ENCODE results near the gene TECPR1.

TECPR1 gene

DNA sequence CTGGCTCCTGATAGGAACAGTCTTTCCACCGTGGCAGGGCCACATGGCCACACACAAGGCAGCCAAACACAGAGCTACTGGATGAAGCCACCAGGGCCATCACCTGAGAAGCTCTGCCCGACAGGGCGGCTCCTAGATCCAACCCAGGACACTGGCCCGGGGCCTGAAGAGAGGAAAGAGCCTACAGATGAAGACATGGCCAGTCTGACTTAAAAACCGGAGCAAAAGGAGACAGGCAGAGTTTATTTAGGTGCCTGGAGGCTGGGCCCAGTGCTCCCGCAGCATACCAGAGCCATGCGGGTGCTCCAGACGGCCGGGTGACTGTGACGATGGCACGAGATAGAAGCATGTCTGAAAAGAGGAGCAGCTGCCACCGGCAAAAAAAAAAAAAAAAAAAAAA lies 3.9 kb downstream of the TECPR1 start:
- no peak for DNase-seq

DNA sequence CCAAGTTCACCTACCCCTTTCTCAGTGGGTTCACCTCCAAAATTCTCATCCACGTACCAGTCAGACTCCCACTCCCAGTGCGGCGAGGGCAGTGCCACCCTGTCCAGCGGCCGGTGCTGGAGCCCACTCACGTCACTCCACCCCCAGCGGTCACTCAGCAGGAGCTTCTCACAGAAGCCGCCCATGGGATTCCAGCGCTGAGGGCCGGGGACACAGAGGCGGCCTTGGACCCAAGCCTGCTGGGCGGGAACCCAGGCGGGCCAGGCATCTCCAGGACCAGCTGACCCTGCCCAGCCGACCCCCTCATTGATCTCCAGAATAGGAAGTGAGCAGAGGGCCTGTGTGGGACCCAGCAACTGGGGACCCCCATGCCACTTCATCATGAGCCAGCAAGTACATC lies 7.2 kb downstream of the TECPR1 start:
- DNase-seq, result no peak

DNA sequence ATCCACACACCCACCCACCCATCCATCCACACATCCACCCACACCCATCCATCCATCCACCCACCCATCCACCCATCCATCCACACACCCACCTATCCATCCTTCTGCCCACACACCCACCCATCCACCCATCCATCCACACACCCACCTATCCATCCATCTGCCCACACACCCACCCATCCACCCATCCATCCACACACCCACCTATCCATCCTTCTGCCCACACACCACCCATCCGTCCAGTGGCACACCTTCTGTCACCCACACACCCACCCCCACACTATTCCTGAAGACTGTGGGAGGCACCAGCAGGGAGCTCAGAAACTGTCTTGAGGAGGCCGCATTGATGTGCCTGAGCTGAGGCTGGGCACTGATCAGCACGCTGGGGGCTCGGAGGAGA lies 9.1 kb downstream of the TECPR1 start:
- DNase-seq, result no peak

DNA sequence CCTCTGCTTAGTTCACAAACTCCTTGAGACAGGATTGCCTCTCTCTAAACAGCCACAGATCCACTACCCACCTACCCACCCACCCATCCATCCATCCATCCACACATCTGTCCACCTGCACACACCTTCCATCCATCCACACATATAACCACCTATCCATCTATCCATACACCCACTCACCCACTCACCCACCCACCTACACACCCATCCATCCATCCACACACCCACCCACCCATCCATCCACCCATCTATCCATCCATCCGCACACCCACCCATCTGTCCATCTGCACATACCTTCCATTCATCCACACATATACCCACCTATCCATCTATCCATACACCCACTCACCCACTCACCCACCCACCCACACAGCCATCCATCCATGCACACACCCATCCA lies 9.7 kb downstream of the TECPR1 start:
- no peak for DNase-seq

DNA sequence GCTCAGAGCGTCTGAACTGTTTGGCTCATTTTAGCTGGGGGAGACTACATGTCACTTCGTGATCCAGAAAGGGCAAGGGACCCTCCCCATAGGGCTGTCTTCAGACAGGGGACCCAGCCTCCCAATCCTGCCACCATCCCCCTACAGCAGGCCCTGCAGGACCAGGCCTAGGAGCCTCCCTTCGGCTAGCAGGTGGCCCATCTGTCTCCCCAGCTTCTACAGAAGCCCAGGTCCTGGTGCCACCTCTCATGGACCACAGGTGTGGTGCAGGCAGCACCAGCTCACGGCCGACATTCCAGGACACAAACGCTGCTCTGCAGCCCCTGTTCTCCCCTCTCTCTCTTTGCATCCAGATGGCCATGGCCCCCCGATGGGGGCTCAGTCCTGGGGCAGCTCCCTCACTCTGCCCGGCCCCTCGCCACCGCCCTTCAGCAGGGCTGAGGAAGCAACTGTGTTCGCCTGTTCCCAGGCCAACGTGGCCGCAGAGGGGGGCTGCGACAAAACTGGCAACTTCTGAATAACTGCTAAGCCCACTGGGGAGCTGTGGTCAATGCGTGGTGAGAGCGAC lies 10.3 kb downstream of the TECPR1 start:
- DNase-seq, result no peak

DNA sequence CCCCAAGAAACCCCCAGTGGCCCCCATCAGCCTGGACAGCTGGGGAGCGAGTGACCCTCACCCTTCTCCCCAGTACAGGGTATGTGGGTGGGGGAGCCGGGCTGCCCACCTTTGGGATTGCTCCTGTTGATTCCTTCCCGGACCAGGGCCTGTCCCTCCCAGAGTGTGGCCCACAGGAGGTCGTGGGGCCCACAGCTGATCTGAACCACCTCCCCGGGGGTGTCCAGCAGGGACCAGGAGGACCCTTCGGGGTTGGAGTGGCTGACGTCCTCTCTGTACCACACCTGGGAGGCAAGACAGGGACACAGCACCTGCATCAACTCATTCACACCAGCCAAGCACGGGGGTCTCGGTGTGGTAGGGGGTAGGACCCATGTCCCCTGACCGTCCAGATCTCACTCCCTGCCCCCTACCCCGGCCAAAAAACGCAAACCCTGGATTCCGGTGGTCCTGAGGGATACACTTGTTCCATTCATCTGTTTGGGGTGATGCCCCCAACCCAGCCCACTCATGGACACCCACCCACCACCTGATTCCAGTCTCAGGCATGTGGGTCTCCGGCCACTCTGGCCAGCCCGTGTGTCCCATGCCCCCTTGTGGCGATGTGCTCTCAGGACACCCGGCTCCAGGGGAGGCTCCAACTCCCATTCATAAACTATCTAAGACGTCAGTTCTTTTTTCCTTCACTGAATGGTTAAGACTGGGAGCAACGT lies 10.9 kb downstream of the TECPR1 start:
- no peak for DNase-seq

DNA sequence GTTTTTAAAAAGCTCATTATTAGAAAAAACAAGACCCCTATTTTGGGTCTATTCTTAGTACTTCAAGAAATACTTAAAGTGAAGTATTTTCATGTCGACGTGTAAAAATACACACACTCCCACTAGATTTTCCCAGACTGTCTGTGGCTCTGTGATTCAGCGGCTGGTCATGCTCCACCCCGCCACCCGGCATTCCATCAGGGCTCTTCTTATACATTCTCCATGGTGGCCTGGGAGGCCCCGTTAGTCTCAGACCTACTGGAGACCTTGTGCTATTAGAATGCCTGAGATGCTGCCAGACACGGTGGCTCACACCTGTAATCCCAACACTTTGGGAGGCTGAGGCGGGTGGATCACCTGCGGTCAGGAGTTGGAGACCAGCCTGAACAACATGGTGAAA lies 13.1 kb downstream of the TECPR1 start:
- no peak for DNase-seq

DNA sequence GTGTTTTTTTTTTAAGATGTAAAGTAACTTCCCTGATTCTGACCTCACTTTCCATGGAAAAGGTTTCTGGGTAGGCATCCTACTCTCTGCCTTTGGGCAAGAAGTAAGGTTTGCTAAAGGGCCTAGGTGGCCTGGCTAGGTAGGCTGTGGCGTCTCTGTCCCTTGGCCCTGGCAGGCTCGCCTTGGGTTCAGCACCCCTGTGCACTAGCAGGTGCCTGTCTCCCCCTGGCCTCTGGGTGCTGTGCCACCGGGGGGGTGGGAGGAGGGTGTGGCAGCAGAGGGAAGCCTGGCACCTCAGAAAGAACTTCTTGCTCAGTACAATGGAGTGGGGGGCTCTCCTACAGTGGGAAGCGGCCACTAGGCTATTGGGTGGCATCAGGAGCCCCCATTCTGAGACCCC lies 14.0 kb downstream of the TECPR1 start:
- DNase-seq, result no peak

DNA sequence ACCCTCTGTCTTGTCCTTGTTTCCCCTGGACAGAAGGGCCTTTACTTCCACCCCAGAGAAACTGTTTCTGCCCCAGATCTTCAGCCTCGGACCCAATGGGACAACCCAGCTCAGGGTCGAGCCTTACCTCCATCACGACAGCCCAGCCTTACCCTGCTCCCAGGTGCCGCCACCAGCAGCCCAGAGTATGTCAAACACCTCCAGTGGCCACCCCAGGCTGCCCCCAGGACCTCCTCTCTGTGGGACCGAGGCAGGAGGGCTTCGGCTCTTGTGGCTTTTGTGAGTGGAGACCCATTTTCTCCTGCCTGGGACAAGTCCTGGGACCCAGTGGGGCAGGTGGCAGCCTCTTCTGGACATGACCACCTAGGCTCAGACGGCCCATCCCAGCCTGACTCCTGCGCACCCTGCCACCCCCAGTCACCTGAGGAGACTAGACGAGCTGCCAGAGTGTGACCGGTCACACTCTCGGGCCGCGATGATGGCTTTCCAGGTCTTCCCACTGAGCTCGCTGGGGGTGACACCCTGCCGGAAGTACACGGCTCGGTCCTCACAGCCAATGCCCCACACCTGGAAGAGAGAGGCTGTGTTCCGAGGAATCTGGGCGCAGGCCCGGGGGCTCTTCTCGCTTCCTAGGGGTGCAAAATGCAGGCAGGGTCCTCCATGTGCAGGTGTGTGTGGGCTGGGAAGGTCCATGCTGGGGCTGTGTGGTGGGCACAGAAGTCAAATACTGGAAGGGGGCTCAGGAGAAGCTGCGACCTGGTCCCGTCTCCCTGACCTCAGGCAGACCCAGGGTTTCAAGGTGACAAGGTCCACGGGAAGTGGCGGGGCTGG lies 15.5 kb downstream of the TECPR1 start:
- no peak for DNase-seq

DNA sequence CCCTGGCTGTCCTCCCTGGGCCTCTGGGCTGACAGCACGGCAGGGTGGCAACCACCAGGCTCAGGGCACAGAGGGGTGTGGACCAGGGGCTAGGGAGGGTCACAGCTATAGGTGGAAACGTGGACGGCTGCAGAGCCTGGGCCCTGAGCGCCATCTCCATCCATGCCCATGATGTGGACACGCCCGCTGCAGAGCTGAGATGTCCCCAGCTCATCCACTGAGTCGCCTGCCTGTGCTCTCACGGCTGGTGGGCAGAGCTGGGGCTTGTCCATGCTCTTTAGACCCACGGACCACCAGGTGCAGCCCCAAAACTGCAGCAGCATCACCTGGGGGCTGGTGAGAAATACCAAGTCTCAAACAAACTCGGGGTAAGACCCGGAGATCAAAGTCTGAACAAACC lies 16.1 kb downstream of the TECPR1 start:
- DNase-seq, result no peak

DNA sequence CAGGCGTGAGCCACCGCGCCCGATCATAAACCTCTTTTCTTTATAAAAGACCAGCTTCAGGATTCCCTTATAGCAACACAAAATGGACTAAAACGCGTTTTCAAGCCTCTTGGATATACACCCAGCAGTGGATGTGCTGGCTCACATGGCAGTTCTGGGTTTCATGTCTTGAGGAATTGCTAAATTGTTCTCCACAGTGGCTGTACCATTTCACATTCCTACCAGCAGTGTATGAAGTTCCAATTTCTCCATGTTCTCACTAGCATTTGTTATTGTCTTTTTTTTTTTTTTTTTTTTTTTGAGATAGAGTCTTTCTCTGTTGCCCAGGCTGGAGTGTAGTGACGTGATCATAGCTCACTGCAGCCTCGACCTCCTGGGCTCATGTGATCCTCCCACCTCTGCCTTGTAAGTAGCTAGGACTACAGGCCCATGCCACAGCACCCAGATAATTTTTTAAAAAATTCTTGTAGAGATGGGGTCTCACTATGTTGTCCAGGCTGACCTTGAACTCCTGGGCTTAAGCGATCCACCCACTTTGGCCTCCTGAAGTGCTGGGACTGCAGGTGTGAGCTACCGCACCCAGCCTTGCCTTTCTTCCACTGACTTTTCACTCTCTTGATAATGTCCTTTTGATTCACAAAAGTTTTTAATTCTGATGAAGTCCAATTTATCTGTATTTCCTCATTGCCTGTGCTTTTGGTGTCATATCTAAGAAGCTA lies 17.4 kb downstream of the TECPR1 start:
- no peak for DNase-seq

DNA sequence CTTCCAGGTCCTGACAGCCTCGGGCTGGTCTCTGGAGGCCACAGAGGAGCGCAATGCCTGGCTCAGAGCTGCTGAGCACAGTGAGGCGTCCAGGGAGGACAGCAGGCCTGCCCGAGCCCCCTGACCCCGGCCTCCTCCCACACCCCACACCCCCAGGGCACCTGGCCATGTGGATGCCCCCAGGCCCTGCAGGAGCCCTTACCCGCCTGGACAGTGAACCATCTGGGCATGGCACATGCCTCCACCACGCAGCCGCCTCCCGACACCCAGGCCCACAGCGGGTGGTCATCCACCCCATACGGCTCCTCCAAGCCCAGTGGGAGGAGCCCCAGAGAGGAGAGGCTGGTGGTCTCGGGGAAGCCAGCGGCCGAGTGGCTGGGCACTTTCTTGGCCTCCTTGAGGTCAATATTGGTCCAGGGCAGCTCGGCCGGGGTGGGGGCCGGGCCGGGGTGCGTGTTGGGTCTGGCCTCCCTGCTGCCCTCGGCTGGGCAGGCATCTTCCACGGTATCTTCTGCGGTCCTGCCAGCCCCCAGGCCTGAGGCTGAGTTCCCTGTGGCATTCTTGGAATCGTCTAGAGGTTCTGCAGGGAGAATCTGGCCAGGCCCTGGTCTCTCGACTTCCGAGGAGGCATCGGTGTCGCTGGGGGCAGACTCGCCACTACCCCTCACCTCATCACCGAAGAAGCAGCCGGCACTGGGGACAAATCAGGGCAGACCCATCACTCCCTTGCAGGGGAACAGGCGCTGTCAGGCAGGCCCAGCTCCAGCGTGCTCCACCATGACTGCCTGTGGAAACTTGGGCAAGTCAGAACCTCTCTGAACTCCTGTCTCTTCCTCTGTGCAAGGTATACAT lies 18.6 kb downstream of the TECPR1 start:
- DNase-seq, result no peak

DNA sequence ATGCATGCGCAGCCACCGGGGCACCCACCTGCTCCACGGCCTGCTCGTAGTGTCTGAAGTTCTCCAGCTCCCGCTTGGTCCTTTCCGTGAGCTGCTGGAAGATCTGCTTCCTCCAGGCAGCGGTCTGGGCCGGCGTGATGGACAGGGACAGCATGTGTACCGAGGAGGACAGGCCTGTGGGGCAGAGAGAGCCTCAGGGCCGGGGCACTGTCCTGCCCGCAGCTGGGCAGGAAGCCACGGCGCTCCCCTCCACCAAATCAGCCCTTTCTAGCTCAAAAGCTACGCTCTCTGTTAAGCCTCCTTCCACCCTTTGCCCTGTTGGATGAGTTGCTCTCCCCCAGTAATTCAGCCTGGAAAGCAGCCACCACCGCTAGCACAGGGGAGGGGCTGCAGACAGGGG lies 19.2 kb downstream of the TECPR1 start:
- no peak for DNase-seq

DNA sequence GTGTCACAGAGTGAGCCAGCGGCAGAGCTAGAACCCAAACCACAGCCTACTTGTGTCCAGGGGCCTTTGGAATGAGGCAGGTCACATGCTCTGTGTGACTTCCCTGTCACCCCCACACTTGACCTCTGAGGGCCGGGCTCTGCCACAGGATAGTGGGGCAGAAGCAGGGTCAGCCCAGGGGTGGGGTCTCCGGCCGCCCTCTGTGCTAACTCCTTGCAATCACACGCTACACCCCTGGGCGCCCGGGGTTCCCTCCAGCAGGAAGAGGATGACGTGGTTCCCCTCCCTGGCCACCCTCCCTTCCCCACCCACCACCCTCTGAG lies 19.8 kb downstream of the TECPR1 start:
- no peak for DNase-seq

DNA sequence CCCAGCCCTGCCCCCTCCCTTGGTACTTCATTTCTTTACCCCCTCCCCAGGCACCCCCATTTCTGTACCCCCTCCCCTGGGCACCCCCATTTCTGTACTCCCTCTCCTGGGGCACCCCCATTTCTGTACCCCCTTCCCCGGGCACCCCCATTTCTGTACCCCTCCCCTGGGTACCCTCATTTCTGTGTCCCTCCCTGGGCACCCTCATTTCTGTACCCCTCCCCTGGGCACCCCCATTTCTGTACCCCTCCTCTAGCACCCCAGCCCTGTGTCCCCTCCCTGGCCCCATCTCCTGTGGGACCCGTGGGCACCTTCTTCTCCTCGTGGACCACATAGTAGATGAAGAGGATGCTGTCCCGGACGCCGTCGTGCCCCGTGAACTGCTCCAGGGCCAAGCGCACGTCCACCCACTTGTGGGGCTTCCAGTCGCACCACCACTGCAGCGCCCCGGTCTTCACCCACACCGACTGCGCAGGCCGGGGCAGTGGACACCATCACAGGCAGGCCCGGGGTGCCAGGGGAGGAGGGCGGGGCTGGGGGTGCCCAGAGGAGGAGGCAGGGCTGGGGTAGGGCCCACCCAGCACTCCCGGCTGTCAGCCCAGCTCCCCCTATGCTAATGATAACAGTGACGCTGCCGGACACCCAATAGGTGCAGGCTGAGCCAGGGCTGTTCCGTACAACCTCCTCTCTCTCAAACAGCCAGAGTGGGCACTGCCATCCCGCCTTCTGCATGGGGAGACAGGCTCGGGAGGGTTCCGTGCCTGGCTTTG lies 20.4 kb downstream of the TECPR1 start:
- DNase-seq, result no peak

DNA sequence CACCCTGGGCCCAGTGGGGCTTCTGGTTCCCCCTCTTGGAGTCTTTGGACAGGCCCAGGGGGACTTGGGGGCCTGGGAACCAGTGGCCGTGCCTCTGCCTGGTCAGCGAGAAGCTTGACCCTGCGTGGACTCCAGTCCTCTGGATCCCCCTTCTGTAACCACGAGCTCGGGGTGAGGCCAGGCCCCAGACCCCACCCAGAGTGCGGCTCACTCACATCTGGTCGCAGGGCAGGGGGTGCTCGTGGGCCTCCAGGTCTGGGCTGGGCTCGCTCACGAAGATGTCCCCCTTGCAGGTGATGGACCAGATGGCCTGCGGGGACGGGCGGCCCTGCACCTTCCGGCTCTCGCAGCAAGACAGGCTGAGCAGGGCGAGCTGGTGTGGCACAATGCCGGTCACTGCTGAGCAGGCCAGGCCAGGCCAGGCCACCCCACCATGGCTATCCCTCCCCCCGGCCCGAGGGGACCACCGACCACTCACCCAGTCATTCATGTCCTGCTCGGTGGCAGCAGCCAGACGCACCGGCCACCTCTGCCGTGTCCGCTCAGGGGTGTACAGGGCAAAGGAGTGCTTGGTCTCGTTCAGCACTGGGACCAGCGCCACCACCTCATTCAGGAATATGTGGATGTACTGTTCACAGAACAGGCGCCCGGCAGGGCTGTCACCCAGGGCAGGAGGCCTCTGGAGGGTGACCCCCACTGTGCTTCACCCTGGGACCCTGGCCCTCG lies 21.1 kb downstream of the TECPR1 start:
- DNase-seq, result no peak

DNA sequence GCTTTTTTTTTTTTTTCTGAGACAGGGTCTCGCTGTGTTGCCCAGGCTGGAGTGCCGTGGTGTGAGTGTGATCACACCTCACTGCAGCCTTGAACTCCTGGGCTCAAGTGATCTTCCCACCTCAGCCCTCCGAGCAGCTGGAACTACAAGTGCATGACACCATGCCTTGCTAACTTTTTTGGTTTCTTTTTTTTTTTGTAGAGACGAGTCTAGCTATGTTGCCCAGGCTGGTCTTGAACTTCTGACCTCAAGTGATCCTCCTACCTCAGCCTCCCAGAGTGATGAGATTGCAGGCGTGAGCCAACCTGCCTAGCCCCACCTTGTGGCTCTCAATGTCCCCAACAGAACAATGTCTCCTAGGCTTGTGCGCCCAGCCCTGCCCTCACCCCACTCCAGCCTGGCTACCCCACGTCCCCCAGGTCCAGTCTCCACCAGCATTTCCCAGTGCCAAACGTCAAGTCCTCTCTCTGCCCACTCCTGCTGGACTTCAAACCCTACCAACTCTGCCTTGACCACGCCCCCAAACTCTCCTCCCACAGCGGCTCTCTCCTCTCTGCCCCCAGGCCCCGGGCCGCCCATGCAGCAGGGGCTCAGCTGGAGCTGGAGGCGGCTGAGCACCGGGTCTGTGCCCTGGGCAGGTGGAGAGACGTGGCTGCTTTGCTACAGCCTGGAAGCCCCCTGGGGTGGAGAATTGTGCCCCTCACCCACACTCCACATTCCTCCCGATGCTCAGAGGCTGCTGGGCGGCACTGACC lies 21.9 kb downstream of the TECPR1 start:
- DNase-seq, result no peak

DNA sequence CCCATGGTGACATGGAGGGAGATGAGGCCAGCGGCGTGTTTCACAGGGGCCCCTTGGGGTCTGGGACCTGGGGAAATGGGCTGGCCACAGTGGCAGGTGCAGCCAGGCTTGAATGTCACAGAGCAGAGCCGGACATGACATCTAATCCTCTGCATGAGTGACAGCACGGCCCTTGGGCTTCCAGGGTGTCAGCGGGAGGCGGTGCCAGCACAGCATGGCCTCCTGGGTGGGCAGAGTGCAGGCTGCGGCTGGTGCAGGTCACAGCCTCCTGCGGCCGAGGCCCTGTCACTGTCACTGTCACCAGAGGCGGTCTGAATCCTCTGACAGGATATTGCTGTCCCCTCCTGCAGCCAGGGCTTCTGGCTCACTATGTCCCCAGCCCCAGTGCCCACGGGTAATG lies 22.6 kb downstream of the TECPR1 start:
- no peak for DNase-seq

DNA sequence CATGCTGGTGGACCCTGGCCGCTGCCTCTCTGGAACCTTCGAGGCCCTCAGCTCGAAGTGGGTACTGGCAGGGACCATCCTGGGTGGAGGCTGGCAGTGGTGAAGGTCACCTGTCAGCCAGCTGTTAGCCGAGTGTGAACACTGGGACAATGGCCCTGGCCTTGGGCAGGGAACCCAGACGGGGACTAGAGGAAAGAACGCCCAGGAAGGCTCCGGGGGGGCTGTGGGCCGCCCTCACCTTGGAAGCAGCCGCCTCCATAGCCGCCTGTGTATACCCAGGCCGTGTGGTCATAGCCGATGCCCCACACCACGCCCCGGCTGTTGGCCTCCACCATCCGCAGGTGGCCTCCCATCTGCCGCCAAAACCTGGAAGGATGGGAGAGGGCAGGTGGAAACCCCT lies 23.2 kb downstream of the TECPR1 start:
- no peak for DNase-seq

DNA sequence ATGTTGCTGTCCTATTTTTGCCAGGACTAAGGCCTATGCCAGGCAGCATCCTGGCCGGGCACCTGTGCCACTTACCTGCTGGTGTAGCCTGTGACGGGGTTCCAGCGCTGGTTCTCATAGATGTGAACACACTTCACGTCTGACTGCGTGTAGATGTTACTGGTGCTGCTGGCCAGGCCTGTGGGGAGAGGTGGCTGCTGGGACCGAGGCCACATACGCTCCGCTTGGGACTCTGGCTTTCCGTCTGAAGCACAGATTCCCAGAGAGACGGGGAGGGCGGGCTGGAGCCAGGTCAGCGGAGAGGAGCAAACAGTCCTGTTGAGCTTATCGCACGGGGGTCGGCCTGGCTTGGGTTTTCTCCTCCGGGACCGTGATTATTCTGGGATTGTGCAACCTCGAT lies 24.1 kb downstream of the TECPR1 start:
- no peak for DNase-seq
